ENCODE results near the gene THSD7A. TPM values are rescaled to one million over a fixed set of nuclear protein-coding genes. Genes with fewer than 3 reads are reported as not detected.

The THSD7A gene
- total RNA-seq, 1 experiment from 2014 or later: 5.9 TPM

- CTCF ChIA-PET: no interaction called here
- intact Hi-C loops (cut with micrococcal nuclease; ENCODE audit: unreplicated experiment): no loop called here
- Mint-ChIP-seq H3K27me3 (ENCODE audit: unreplicated experiment) (no peaks in the 10 kb centered on the region), H3K4me1 (ENCODE audit: low read depth, unreplicated experiment) (no peaks in the 10 kb centered on the region), H3K27ac (ENCODE audit: unreplicated experiment) (no peak overlapping the region), H3K4me3 (ENCODE audit: low read depth, unreplicated experiment) (no peak overlapping the region), H3K9me3 (ENCODE audit: low read depth, unreplicated experiment) (no peaks in the 10 kb centered on the region), H3K36me3 (ENCODE audit: insufficient read depth, unreplicated experiment) (no peaks in the 10 kb centered on the region)
- no TSS peak for BruUV-seq (replicated peaks)
- no peak for TF ChIP-seq CTCF (IDR thresholded peaks at IDR 0.05; ENCODE audit: unreplicated experiment)
- DNase-seq: no peak
Observed at GRCh38 chr7:11587814-11588213, 244.2 kb downstream of the THSD7A start.

GRCh38 chr7:11587048-11587447 lies 244.9 kb downstream of the THSD7A start:
- no peak for DNase-seq
- CTCF ChIA-PET: no interaction called here
- H3K9me3 Mint-ChIP-seq (ENCODE audit: low read depth, unreplicated experiment): no peaks in the 10 kb centered on the region
- TF ChIP-seq CTCF (IDR thresholded peaks at IDR 0.05; ENCODE audit: unreplicated experiment): no peak
- H3K4me3 Mint-ChIP-seq (ENCODE audit: low read depth, unreplicated experiment): no peak overlapping the region
- H3K4me1 Mint-ChIP-seq (ENCODE audit: low read depth, unreplicated experiment): no peaks in the 10 kb centered on the region
- BruUV-seq (replicated peaks): no TSS peak
- no peaks in the 10 kb centered on the region for H3K27me3 Mint-ChIP-seq (ENCODE audit: unreplicated experiment)
- intact Hi-C loops (cut with micrococcal nuclease; ENCODE audit: unreplicated experiment): no loop called here
- H3K36me3 Mint-ChIP-seq (ENCODE audit: insufficient read depth, unreplicated experiment): no peaks in the 10 kb centered on the region
- H3K27ac Mint-ChIP-seq (ENCODE audit: unreplicated experiment): no peak overlapping the region

- intact Hi-C loops (cut with micrococcal nuclease; ENCODE audit: unreplicated experiment): no loop called here
- no peaks in the 10 kb centered on the region for H3K9me3 Mint-ChIP-seq (ENCODE audit: low read depth, unreplicated experiment)
- no peaks in the 10 kb centered on the region for H3K36me3 Mint-ChIP-seq (ENCODE audit: insufficient read depth, unreplicated experiment)
- BruUV-seq (replicated peaks): no TSS peak
- H3K27me3 Mint-ChIP-seq (ENCODE audit: unreplicated experiment): no peaks in the 10 kb centered on the region
- no peak overlapping the region for H3K4me3 Mint-ChIP-seq (ENCODE audit: low read depth, unreplicated experiment)
- no peak for TF ChIP-seq CTCF (IDR thresholded peaks at IDR 0.05; ENCODE audit: unreplicated experiment)
- DNase-seq: no peak
- H3K27ac Mint-ChIP-seq (ENCODE audit: unreplicated experiment): no peak overlapping the region
- CTCF ChIA-PET: no interaction called here
- H3K4me1 Mint-ChIP-seq (ENCODE audit: low read depth, unreplicated experiment): no peaks in the 10 kb centered on the region
Observed at GRCh38 chr7:11584406-11585031, 247.5 kb downstream of the THSD7A start.

GRCh38 chr7:11579141-11579540 lies 252.9 kb downstream of the THSD7A start:
- H3K36me3 Mint-ChIP-seq (ENCODE audit: insufficient read depth, unreplicated experiment): no peaks in the 10 kb centered on the region
- BruUV-seq (replicated peaks): no TSS peak
- no peak for TF ChIP-seq CTCF (IDR thresholded peaks at IDR 0.05; ENCODE audit: unreplicated experiment)
- no peak overlapping the region for H3K27ac Mint-ChIP-seq (ENCODE audit: unreplicated experiment)
- CTCF ChIA-PET: no interaction called here
- no peaks in the 10 kb centered on the region for H3K4me1 Mint-ChIP-seq (ENCODE audit: low read depth, unreplicated experiment)
- H3K9me3 Mint-ChIP-seq (ENCODE audit: low read depth, unreplicated experiment): no peaks in the 10 kb centered on the region
- DNase-seq: no peak
- intact Hi-C loops (cut with micrococcal nuclease; ENCODE audit: unreplicated experiment): no loop called here
- H3K4me3 Mint-ChIP-seq (ENCODE audit: low read depth, unreplicated experiment): no peak overlapping the region
- no peaks in the 10 kb centered on the region for H3K27me3 Mint-ChIP-seq (ENCODE audit: unreplicated experiment)

All from Calu3 (cell line).